ENCODE measurements around the gene GRK5. TPM values are rescaled to one million over a fixed set of nuclear protein-coding genes. Genes with fewer than 3 reads are reported as not detected.
"Not testable (repeated sequence)": the region's sequence is repeated elsewhere in the genome, so short reads cannot be mapped to it uniquely, and the experiment has no call there.

The GRK5 gene
- total RNA-seq, 1 donor = 1.8 TPM

DNA sequence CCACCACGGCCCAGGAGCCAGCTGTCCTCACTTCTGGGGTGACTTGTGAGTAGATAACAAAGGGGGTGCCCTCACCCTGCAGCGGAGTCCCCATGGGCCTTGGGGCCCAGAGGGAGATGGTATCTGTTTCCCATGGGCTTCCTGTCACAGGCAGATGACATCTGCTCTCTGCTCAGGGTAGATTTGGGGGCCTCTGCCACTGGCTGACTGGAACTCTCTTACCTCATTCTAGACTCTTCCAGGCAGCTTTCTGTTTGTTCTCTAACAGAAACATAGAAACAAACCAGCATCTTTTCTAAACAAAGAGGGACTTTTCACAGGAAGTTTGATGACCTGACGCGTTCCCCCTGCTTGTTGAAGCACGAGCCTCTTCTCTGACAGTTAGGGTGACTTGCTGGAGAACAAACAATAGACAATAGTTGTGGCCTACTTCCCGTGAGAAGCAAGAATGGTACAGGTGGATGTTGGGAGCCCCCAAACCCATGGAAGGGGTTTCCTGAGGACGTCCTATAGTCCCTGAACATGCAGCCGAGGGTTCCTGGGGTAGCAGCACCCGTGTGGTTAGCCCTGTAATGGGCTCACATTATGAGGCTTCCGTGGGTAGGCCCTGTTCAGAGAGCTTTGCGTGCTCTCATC lies 61.6 kb downstream of the GRK5 start:
- Histone ChIP-seq H4K20me1 (ENCODE audit: insufficient read depth, low read length) (peaks cover 4% of the 10 kb centered on the region), H3K27me3 (ENCODE audit: insufficient read depth, low read length) (no peaks in the 10 kb centered on the region), H2AFZ (ENCODE audit: low read length) (no peak overlapping the region), H3K4me3 (ENCODE audit: insufficient read depth, low read length) (no peak overlapping the region), H3K79me2 (ENCODE audit: insufficient read depth, low read length) (no peaks in the 10 kb centered on the region), H3K9me3 (ENCODE audit: low read depth, low read length) (no peaks in the 10 kb centered on the region), H3K36me3 (ENCODE audit: insufficient read depth, low read length) (no peaks in the 10 kb centered on the region), H3K27ac (ENCODE audit: low read depth, low read length) (no peak overlapping the region), H3K4me1 (ENCODE audit: insufficient read depth, low read length) (peaks cover 11% of the 10 kb centered on the region), H3K4me2 (ENCODE audit: insufficient read depth, low read length) (no peak overlapping the region)
- TF ChIP-seq, protein P1, sequence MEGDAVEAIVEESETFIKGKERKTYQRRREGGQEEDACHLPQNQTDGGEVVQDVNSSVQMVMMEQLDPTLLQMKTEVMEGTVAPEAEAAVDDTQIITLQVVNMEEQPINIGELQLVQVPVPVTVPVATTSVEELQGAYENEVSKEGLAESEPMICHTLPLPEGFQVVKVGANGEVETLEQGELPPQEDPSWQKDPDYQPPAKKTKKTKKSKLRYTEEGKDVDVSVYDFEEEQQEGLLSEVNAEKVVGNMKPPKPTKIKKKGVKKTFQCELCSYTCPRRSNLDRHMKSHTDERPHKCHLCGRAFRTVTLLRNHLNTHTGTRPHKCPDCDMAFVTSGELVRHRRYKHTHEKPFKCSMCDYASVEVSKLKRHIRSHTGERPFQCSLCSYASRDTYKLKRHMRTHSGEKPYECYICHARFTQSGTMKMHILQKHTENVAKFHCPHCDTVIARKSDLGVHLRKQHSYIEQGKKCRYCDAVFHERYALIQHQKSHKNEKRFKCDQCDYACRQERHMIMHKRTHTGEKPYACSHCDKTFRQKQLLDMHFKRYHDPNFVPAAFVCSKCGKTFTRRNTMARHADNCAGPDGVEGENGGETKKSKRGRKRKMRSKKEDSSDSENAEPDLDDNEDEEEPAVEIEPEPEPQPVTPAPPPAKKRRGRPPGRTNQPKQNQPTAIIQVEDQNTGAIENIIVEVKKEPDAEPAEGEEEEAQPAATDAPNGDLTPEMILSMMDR (IDR thresholded peaks at IDR 0.05; ENCODE audit: extremely low read depth, low read depth, low read length) = no peak
- no peak for DNase-seq (ENCODE audit: insufficient read length, low spot score, missing footprints)

GRCh38 chr10:119269737-119270136 lies 62.4 kb downstream of the GRK5 start:
- Histone ChIP-seq H3K4me3 (ENCODE audit: insufficient read depth, low read length) (no peak overlapping the region), H3K4me1 (ENCODE audit: insufficient read depth, low read length) (peaks cover 11% of the 10 kb centered on the region), H2AFZ (ENCODE audit: low read length) (no peak overlapping the region), H3K4me2 (ENCODE audit: insufficient read depth, low read length) (no peak overlapping the region), H3K9me3 (ENCODE audit: low read depth, low read length) (no peaks in the 10 kb centered on the region), H3K79me2 (ENCODE audit: insufficient read depth, low read length) (no peaks in the 10 kb centered on the region), H3K27ac (ENCODE audit: low read depth, low read length) (no peak overlapping the region), H3K36me3 (ENCODE audit: insufficient read depth, low read length) (no peaks in the 10 kb centered on the region), H3K27me3 (ENCODE audit: insufficient read depth, low read length) (no peaks in the 10 kb centered on the region), H4K20me1 (ENCODE audit: insufficient read depth, low read length) (peaks cover 9% of the 10 kb centered on the region)
- DNase-seq (ENCODE audit: insufficient read length, low spot score, missing footprints) = no peak
- TF ChIP-seq, protein P1 (IDR thresholded peaks at IDR 0.05; ENCODE audit: extremely low read depth, low read depth, low read length) = no peak

- TF ChIP-seq, protein P1 (IDR thresholded peaks at IDR 0.05; ENCODE audit: extremely low read depth, low read depth, low read length) = no peak
- no peaks in the 10 kb centered on the region for H3K27me3 ChIP-seq (ENCODE audit: insufficient read depth, low read length)
- H3K79me2 ChIP-seq (ENCODE audit: insufficient read depth, low read length) = no peaks in the 10 kb centered on the region
- DNase-seq (ENCODE audit: insufficient read length, low spot score, missing footprints) = no peak
- H3K4me3 ChIP-seq (ENCODE audit: insufficient read depth, low read length) = no peak overlapping the region
- H3K9me3 ChIP-seq (ENCODE audit: low read depth, low read length) = no peaks in the 10 kb centered on the region
- H2AFZ ChIP-seq (ENCODE audit: low read length) = no peak overlapping the region
- peaks cover 9% of the 10 kb centered on the region for H4K20me1 ChIP-seq (ENCODE audit: insufficient read depth, low read length)
- H3K4me2 ChIP-seq (ENCODE audit: insufficient read depth, low read length) = peak overlapping the region; percentile 37
- peaks cover 14% of the 10 kb centered on the region for H3K4me1 ChIP-seq (ENCODE audit: insufficient read depth, low read length)
- H3K36me3 ChIP-seq (ENCODE audit: insufficient read depth, low read length) = no peaks in the 10 kb centered on the region
- no peak overlapping the region for H3K27ac ChIP-seq (ENCODE audit: low read depth, low read length)
Observed at GRCh38 chr10:119270762-119271366, 63.5 kb downstream of the GRK5 start.

- H3K9me3 ChIP-seq (ENCODE audit: low read depth, low read length); DNase-seq (ENCODE audit: insufficient read length, low spot score, missing footprints); H3K27ac ChIP-seq (ENCODE audit: low read depth, low read length); H3K79me2 ChIP-seq (ENCODE audit: insufficient read depth, low read length); H3K27me3 ChIP-seq (ENCODE audit: insufficient read depth, low read length); H3K36me3 ChIP-seq (ENCODE audit: insufficient read depth, low read length); H3K4me2 ChIP-seq (ENCODE audit: insufficient read depth, low read length); H3K4me3 ChIP-seq (ENCODE audit: insufficient read depth, low read length); H2AFZ ChIP-seq (ENCODE audit: low read length): not testable (repeated sequence)
- peaks cover 11% of the 10 kb centered on the region for H4K20me1 ChIP-seq (ENCODE audit: insufficient read depth, low read length)
- peaks cover 14% of the 10 kb centered on the region for H3K4me1 ChIP-seq (ENCODE audit: insufficient read depth, low read length)
Observed at GRCh38 chr10:119272338-119272734, 65.0 kb downstream of the GRK5 start.
